ENCODE measurements around the gene PRKD1. TPM values are rescaled to one million over a fixed set of nuclear protein-coding genes. Genes with fewer than 3 reads are reported as not detected.

Gene PRKD1
- total RNA-seq, 4 donors from 2014 or later = 27.4 to 30.9 (median 29.7) TPM

- H3K9me3 ChIP-seq = no peaks in the 10 kb centered on the region
- TF ChIP-seq CTCF (IDR thresholded peaks at IDR 0.05) (no peak), POLR2A (IDR thresholded peaks at IDR 0.05) (no peak), EP300 (IDR thresholded peaks at IDR 0.05) (no peak)
- no peaks in the 10 kb centered on the region for H3K27me3 ChIP-seq
- no peak for DNase-seq (ENCODE audit: low spot score in 2 of 2)
- no peak overlapping the region for H3K4me3 ChIP-seq
- H3K4me1 ChIP-seq = peaks cover 0 to 5% (median 0%) of the 10 kb centered on the region in 4 donors
- 48% methylated on average over 2 of the region's 2 CpGs for WGBS, 2 donors
- H3K36me3 ChIP-seq = no peaks in the 10 kb centered on the region
- H3K27ac ChIP-seq = no peak overlapping the region
These were observed 8.7 kb downstream of the PRKD1 start for GRCh38 chr14:29918981-29919380.

- Histone ChIP-seq H3K27me3 (no peaks in the 10 kb centered on the region), H3K9me3 (peaks cover 0 to 7% (median 0%) of the 10 kb centered on the region in 4 donors), H3K4me1 (peaks cover 0 to 5% (median 0%) of the 10 kb centered on the region in 4 donors), H3K36me3 (peaks cover 0 to 5% (median 0%) of the 10 kb centered on the region in 3 donors), H3K27ac (no peak overlapping the region), H3K4me3 (no peak overlapping the region)
- WGBS, 2 donors = 91 to 94% methylated on average over 5 of the region's 5 CpGs
- DNase-seq (ENCODE audit: low spot score in 2 of 2) = no peak
- TF ChIP-seq POLR2A (IDR thresholded peaks at IDR 0.05) (no peak), EP300 (IDR thresholded peaks at IDR 0.05) (no peak), CTCF (IDR thresholded peaks at IDR 0.05) (no peak)
These were observed 14.1 kb downstream of the PRKD1 start for GRCh38 chr14:29913566-29913965.

- Histone ChIP-seq H3K27me3 (no peaks in the 10 kb centered on the region), H3K27ac (no peak overlapping the region), H3K4me1 (peaks cover 0 to 5% (median 0%) of the 10 kb centered on the region in 4 donors), H3K36me3 (peaks cover 0 to 6% (median 0%) of the 10 kb centered on the region in 3 donors), H3K4me3 (no peak overlapping the region), H3K9me3 (peaks cover 0 to 7% (median 0%) of the 10 kb centered on the region in 4 donors)
- TF ChIP-seq EP300 (IDR thresholded peaks at IDR 0.05) (no peak), POLR2A (IDR thresholded peaks at IDR 0.05) (no peak), CTCF (IDR thresholded peaks at IDR 0.05) (no peak)
- no peak for DNase-seq (ENCODE audit: low spot score in 2 of 2)
- 76 to 87% methylated on average over 3 of the region's 3 CpGs for WGBS, 2 donors
These were observed 15.8 kb downstream of the PRKD1 start for GRCh38 chr14:29911810-29912209.

- TF ChIP-seq EP300 (IDR thresholded peaks at IDR 0.05) (no peak), POLR2A (IDR thresholded peaks at IDR 0.05) (no peak), CTCF (IDR thresholded peaks at IDR 0.05) (no peak)
These were observed 18.7 kb downstream of the PRKD1 start for GRCh38 chr14:29908652-29909577.

More at GRCh38 chr14:29908652-29909577, 18.7 kb downstream of the PRKD1 start:
- H3K27me3 ChIP-seq = no peaks in the 10 kb centered on the region
- no peak for DNase-seq (ENCODE audit: low spot score in 2 of 2)
- peaks cover 0 to 9% (median 0%) of the 10 kb centered on the region in 4 donors for H3K4me1 ChIP-seq
- H3K27ac ChIP-seq = no peak overlapping the region
- peaks cover 0 to 6% (median 0%) of the 10 kb centered on the region in 3 donors for H3K36me3 ChIP-seq
- no peak overlapping the region for H3K4me3 ChIP-seq
- 93 to 95% methylated on average over 5 to 20 of the region's 26 CpGs for WGBS, 2 donors
- peaks cover 0 to 7% (median 0%) of the 10 kb centered on the region in 4 donors for H3K9me3 ChIP-seq

Measured in tibial nerve (tissue), 4 donors.